Stimulated activated CD4-positive, alpha-beta T cell treated with anti-CD3 and anti-CD28 coated beads, Interleukin-1b, Interleukin-23, amount 100 ng/mL, for 24 hours (primary cell): ENCODE data around the gene KIF6.

Experiments used
- DNase-seq, 4 experiments: peaks; one replicate each; pipeline ENCODE4 v3.0.0-alpha.2; 2020; ENCODE audit warnings: low read depth in 4 of 4, low spot score in 1 of 4

The KIF6 gene

GRCh38 chr6:39666706-39667489 lies 58.3 kb downstream of the KIF6 start:
- no peak for DNase-seq

- DNase-seq, result no peak
These were observed 59.3 kb downstream of the KIF6 start for GRCh38 chr6:39665861-39666260.

GRCh38 chr6:39664173-39664572 lies 61.0 kb downstream of the KIF6 start:
- DNase-seq, result no peak

DNA sequence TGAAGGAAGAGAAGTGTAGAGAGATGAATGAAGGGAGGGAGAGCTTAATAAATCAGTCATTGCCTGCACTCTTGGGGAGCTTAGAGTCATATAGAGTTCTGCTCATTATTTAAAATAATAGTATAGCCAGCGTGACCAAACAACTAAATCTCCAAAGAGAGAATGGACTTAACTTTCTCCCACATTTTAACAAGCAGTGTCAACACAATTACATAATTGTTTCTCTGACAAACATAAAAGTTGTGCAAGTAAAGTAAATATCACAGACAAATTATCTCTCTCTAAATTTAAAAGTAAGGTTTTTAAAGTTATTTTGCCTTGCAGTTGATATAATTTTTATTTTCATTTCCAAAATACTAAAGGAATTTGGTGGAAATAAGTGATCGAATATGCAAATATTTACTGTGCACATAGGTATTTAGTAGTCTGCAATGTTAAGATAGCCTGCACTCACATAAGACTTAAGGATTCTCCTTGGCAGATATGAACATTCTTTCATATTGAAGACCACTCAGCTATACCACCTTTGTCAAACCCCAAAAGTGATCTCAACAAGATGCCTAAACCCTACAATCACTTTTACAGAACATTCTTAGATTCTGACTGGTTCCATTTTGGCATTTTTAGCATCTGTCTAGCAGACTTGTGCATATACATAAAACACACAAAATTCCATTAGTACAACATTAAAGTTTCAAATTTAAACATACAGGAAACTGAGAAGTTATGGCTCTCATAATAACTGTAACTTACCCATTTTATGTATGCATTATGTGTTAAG lies 67.7 kb downstream of the KIF6 start:
- no peak for DNase-seq

DNA sequence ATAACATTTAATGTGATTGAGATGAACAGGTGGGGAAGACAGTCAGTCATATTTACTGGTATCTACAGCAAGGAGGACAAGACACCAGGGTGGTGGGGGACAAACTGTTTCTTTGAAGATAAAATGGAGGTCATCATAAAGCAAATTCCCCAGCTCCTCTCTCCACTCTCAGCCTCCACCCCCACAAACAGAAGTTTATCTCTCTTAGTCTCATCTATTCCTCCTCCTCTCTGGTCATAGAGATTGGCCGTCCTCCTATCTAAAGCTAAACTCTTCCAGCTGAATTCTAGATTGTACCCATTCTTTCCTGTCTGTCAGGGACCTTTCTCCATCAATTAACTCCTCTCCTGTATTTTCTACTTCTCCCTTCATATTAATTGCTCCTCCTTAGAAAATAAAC lies 71.1 kb downstream of the KIF6 start:
- DNase-seq, result no peak

- DNase-seq, result no peak
These were observed 71.6 kb downstream of the KIF6 start for GRCh38 chr6:39653612-39654011.

GRCh38 chr6:39649996-39650395 lies 75.2 kb downstream of the KIF6 start:
- DNase-seq, result no peak

DNA sequence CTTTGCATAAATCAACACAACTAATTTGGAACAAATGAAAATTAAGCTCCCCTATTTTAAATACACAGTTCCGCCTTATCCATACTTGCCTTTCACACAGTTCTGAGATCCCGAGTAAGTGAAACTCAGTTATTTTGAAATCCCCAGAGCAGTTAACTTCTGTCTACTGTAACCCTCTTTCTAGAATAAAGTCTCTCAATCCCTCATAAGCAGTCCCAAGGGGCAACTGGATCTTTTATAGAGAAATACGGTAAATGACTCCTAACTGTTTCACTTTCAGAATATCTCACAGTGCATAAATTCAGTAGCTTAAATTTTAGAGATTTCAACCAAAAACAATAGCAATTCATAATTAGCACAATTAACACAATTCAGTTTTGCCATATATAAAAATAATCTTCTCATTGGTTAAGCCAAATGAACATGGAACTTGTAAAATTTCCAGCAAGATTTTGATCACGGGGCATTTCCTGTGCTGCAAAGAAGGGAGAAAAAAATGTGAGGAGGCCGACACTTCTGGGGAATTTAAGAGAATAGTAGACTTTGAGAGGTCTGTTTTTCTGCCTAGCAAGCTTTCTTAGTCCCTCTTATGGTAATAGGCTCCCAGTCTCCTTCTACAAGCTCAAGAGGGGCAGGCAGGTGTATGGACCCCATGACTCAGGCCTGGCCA lies 78.3 kb downstream of the KIF6 start:
- no peak for DNase-seq

DNA sequence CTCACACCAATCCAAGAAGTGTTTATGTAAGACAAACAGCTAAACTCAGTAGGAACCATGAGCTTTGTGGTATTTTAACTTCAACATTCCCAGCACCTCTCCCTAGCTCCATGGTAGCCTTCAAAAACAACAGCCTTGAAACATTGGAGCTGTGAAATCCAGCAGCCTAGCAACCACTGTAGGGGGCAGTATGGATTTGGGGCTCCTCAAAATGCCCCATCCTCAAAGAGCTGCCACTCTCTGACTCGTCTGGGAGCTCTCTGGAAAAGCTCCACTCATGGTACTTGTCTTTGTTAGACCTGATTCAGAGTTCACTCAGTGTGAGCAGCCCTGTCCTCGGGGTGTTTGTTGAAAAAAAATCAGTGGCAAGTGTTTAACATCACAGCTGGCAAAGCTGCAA lies 82.9 kb downstream of the KIF6 start:
- DNase-seq, result no peak

DNA sequence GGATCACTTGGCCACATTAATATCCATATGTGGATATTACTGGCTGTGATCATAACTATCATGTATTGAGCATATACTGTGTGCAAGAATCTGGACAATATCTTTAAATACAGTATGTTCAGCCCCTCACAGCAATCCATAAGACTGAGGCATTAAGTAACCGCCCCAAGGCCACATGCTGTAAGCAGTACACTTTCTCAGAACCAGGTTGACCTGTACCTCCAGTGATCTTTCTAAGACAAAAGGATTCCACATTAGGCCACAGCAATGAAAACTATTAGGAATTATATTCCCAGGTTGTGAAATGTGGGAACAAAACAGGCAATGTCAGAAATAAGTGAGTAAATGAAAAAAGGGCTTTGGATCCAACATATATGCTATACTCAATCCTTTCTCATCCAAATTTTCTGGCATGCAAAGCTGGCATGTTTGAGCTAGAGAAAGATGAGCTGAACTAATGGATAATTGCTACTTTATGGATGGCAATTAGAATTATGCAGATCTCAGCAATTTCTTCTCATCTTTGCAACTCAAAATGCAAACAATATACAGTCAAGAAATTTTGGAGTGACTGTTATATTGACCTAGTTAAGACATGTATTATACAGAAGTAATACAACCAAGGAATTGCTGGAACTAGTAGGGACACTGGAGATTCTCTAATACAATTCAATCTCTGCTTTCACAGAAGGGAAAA lies 86.9 kb downstream of the KIF6 start:
- DNase-seq, result no peak

GRCh38 chr6:39634646-39635341 lies 90.4 kb downstream of the KIF6 start:
- DNase-seq, result no peak

GRCh38 chr6:39625209-39625608 lies 100.0 kb downstream of the KIF6 start:
- DNase-seq, result no peak

GRCh38 chr6:39623750-39624149 lies 101.5 kb downstream of the KIF6 start:
- no peak for DNase-seq

GRCh38 chr6:39617520-39617919 lies 107.7 kb downstream of the KIF6 start:
- DNase-seq, result no peak

GRCh38 chr6:39617026-39617425 lies 108.2 kb downstream of the KIF6 start:
- no peak for DNase-seq

- DNase-seq, result no peak
These were observed 109.6 kb downstream of the KIF6 start for GRCh38 chr6:39615622-39616021.

DNA sequence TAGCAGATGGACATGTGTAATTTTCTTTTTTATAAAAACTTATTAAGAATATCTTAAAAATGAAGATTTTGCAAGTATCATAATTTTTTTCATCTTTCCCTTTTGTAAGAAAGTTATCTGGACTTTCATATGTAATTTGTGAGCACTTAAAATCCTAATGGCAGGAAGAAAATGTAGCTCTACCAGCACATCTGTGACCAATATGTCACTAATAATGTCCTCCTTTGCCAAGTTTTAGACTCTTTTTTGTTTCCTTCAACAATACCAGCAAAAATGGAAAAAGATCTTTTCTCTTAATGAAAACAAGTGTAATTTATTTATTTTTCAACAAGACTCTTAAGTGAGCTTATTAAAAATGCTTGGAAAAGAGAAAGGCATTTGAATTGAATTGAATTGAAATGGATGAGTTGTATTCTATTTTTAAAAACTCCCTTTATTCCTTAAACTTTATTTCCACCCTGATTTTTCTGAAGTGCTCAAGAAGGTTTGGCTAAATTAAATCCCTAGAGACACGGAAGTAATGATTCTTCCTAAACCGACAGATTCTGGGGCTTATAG lies 110.7 kb downstream of the KIF6 start:
- no peak for DNase-seq

GRCh38 chr6:39610221-39610620 lies 115.0 kb downstream of the KIF6 start:
- DNase-seq, result no peak

DNA sequence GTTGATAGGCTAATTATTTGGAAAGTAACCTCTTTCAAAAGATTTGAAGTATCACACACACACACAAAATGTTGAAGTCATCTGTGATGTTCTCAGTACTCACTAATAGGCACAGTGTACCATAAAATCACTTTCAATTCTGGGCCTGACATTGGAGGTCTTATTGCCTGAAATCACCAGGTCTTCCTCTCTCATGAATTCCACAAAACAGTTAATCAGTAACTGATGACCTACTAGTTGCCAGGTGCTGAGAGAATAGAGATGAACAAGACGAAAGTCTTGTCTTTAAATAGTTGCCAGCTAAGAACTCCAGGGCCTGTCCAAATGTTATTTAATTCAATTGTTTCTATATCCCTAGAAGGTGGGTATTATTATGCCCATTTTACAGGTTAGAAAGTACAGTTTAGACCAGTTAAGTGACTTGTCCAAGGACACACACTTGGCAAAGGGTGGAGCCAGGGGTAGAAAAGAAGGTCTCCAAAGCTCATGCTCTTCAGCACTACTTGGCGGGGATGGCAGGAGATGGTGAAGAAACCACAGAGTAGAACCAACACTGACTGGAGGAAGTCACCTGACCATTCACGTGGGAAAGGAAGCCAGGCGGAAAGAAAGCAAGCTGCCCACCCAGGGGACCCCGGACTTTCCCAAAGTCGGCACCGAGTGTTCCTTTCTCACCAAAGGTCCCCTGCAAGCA lies 116.4 kb downstream of the KIF6 start:
- no peak for DNase-seq
